ENCODE results near the gene DEDD. TPM values are rescaled to one million over a fixed set of nuclear protein-coding genes. Genes with fewer than 3 reads are reported as not detected.

Gene DEDD
- total and polyA plus RNA-seq, 8 donors, result 25.8 to 55.8 (median 50.2) TPM

DNA sequence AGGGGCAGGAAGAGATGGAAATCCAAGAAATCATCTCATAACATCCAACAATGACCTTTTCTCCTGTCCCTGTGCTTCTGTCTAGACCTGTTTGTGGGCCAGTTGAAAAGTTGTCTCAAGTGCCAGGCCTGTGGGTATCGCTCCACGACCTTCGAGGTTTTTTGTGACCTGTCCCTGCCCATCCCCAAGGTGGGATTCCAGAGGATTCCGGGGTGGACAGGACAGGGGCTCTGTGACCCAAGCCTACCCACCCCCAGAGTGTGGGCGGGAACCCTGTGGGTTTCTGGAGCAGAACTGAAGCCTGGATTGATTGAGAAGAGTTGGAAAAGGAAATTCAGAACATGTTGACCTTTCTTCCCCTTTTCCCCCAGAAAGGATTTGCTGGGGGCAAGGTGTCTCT lies 31.3 kb upstream of the DEDD start:
- H3K36me3 ChIP-seq, result peaks cover 0 to 39% of the 10 kb centered on the region in 2 donors
- intact Hi-C loops (cut with DNase I), result no loop called here
- TF ChIP-seq, protein P1, sequence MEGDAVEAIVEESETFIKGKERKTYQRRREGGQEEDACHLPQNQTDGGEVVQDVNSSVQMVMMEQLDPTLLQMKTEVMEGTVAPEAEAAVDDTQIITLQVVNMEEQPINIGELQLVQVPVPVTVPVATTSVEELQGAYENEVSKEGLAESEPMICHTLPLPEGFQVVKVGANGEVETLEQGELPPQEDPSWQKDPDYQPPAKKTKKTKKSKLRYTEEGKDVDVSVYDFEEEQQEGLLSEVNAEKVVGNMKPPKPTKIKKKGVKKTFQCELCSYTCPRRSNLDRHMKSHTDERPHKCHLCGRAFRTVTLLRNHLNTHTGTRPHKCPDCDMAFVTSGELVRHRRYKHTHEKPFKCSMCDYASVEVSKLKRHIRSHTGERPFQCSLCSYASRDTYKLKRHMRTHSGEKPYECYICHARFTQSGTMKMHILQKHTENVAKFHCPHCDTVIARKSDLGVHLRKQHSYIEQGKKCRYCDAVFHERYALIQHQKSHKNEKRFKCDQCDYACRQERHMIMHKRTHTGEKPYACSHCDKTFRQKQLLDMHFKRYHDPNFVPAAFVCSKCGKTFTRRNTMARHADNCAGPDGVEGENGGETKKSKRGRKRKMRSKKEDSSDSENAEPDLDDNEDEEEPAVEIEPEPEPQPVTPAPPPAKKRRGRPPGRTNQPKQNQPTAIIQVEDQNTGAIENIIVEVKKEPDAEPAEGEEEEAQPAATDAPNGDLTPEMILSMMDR (IDR thresholded peaks at IDR 0.05), result no peak

DNA sequence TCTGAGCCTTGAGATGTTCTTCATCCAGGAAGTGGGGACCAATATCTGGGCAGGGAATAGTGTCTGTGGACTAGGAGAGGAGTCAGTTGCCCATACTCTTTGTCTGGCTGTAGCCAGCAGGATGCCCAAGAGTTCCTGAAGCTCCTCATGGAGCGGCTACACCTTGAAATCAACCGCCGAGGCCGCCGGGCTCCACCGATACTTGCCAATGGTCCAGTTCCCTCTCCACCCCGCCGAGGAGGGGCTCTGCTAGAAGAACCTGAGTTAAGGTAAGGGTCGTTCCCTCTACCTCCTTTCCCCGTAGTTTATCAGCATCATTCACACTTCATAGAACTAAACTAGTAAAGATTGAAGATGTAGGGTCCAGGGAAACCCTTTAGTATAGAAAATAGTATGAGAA lies 30.3 kb upstream of the DEDD start:
- Histone ChIP-seq H3K27ac (no peak overlapping the region), H3K27me3 (no peaks in the 10 kb centered on the region), H3K9me3 (no peaks in the 10 kb centered on the region), H3K4me1 (peaks cover 14 to 51% of the 10 kb centered on the region in 2 donors), H3K36me3 (peaks cover 0 to 44% of the 10 kb centered on the region in 2 donors), H3K4me3 (no peak overlapping the region)
- TF ChIP-seq, protein P1 (IDR thresholded peaks at IDR 0.05), result no peak
- no peak for ATAC-seq
- intact Hi-C loops (cut with DNase I), result no loop called here
- DNase-seq, result no peak

More for the DNA sequence above, 31.3 kb upstream of the DEDD start:
- no peaks in the 10 kb centered on the region for H3K9me3 ChIP-seq
- no peak for ATAC-seq
- peaks cover 12 to 48% of the 10 kb centered on the region in 2 donors for H3K4me1 ChIP-seq
- no peak overlapping the region for H3K4me3 ChIP-seq
- H3K27ac ChIP-seq, result no peak overlapping the region
- DNase-seq, result peak in 1 of 4 donors; percentile 32
- H3K27me3 ChIP-seq, result no peaks in the 10 kb centered on the region

DNA sequence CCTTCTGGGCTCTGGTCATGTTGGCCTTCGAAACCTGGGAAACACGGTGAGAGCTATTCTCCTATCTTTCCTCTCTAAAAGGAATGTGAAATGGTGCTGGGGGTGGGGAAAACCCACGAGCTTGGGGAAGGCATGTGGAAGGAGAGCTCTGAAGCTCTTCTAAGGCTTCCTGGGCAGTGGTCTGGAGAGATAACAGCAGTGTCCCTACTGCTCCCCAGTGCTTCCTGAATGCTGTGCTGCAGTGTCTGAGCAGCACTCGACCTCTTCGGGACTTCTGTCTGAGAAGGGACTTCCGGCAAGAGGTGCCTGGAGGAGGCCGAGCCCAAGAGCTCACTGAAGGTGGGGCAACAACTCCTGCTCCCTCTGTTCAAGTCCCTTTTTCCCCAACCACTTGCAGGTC lies 29.6 kb upstream of the DEDD start:
- TF ChIP-seq, protein P1 (IDR thresholded peaks at IDR 0.05), result no peak
- Histone ChIP-seq H3K4me1 (peaks cover 11 to 44% of the 10 kb centered on the region in 2 donors), H3K36me3 (peaks cover 0 to 52% of the 10 kb centered on the region in 2 donors), H3K27ac (no peak overlapping the region), H3K4me3 (no peak overlapping the region), H3K27me3 (no peaks in the 10 kb centered on the region), H3K9me3 (no peaks in the 10 kb centered on the region)
- ATAC-seq (no peak), DNase-seq (no peak)
- intact Hi-C loops (cut with DNase I), result no loop called here

DNA sequence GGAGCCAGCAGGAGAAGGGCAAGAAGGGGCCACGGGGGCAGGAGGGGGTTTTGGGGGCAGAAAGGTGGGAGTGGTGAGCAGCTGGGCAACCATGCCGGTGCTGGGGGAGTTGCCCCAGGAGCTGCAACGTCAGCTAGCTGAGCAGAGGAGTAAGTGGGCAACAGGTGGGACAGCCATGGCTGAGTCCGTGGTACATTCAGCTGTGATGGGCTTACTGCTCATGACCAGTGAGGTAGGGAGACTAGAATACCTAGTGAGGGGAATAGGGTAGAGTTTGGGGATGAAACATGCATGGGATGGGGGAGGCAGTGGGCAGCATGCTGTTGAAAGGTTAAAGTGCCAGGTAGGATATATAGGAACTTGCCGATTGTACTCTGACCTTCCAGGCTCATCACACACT lies 29.2 kb upstream of the DEDD start:
- Histone ChIP-seq H3K4me1 (peaks cover 10 to 40% of the 10 kb centered on the region in 2 donors), H3K27ac (no peak overlapping the region), H3K4me3 (no peak overlapping the region), H3K27me3 (no peaks in the 10 kb centered on the region), H3K36me3 (peaks cover 0 to 56% of the 10 kb centered on the region in 2 donors), H3K9me3 (no peaks in the 10 kb centered on the region)
- DNase-seq (no peak), ATAC-seq (no peak)
- TF ChIP-seq, protein P1 (IDR thresholded peaks at IDR 0.05), result no peak
- intact Hi-C loops (cut with DNase I), result no loop called here

DNA sequence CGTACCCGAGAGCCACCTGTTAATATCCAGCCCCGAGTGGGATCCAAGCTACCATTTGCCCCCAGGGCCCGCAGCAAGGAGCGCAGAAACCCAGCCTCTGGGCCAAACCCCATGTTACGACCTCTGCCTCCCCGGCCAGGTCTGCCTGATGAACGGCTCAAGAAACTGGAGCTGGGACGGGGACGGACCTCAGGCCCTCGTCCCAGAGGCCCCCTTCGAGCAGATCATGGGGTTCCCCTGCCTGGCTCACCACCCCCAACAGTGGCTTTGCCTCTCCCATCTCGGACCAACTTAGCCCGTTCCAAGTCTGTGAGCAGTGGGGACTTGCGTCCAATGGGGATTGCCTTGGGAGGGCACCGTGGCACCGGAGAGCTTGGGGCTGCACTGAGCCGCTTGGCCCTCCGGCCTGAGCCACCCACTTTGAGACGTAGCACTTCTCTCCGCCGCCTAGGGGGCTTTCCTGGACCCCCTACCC lies 28.2 kb upstream of the DEDD start:
- ATAC-seq (no peak), DNase-seq (no peak)
- peaks cover 0 to 57% of the 10 kb centered on the region in 2 donors for H3K36me3 ChIP-seq
- H3K9me3 ChIP-seq, result no peaks in the 10 kb centered on the region
- intact Hi-C loops (cut with DNase I), result no loop called here
- no peak overlapping the region for H3K27ac ChIP-seq
- H3K4me1 ChIP-seq, result peaks cover 10 to 38% of the 10 kb centered on the region in 2 donors
- TF ChIP-seq, protein P1 (IDR thresholded peaks at IDR 0.05), result no peak
- peak overlapping the region in 1 of 2 donors; percentile 81 for H3K4me3 ChIP-seq
- H3K27me3 ChIP-seq, result no peaks in the 10 kb centered on the region
